GM23338 (cell line): ENCODE data around the gene DNAH6. TPM values are rescaled to one million over a fixed set of nuclear protein-coding genes. Genes with fewer than 3 reads are reported as not detected.

Experiments used
- ATAC-seq: fragments of 200-7000 bp; cut with Tn5 transposase; 3 replicates; pipeline ENCODE4 v1.9.1; 2020
- DNase-seq: peaks from one replicate; pipeline ENCODE4 v3.0.0-alpha.2; 2015; ENCODE audit warnings: low spot score
- H2AFZ ChIP-seq: fragments of 200-600 bp; sonication (generic); 2 replicates; pipeline ENCODE4 v1.8.0; 2016; ENCODE audit warnings: antibody characterized with exemption, mild to moderate bottlenecking, moderate library complexity
- H3F3A ChIP-seq: fragments of 200-600 bp; sonication (generic); replicated peaks from 2 replicates; pipeline ENCODE4 v1.8.0; 2017; ENCODE audit warnings: antibody characterized with exemption, mixed run types, low read depth
- H3K27ac ChIP-seq: fragments of 200-600 bp; sonication (generic); 2 replicates; pipeline ENCODE4 v1.6.1; 2016; ENCODE audit warnings: low read depth
- H3K27me3 ChIP-seq: fragments of 200-600 bp; sonication (generic); 2 replicates; pipeline ENCODE4 v1.8.0; 2016; ENCODE audit warnings: mild to moderate bottlenecking, mixed run types, moderate library complexity; ENCODE audit not compliant: insufficient read depth
- H3K36me3 ChIP-seq: fragments of 200-600 bp; sonication (generic); 2 replicates; pipeline ENCODE4 v1.8.0; 2016; ENCODE audit warnings: mild to moderate bottlenecking; ENCODE audit not compliant: insufficient read depth
- H3K4me1 ChIP-seq: fragments of 200-600 bp; sonication (generic); 2 replicates; pipeline ENCODE4 v1.8.0; 2016; ENCODE audit warnings: mild to moderate bottlenecking, moderate library complexity; ENCODE audit not compliant: insufficient read depth
- H3K4me2 ChIP-seq: fragments of 200-600 bp; sonication (generic); 2 replicates; pipeline ENCODE4 v1.7.1; 2017; ENCODE audit warnings: mixed run types
- H3K4me3 ChIP-seq: fragments of 200-600 bp; sonication (generic); 2 replicates; pipeline ENCODE4 v1.6.1; 2016; ENCODE audit warnings: mixed run types
- H3K79me2 ChIP-seq: fragments of 200-600 bp; sonication (generic); replicated peaks from 2 replicates; pipeline ENCODE4 v1.8.0; 2017; ENCODE audit warnings: mild to moderate bottlenecking; ENCODE audit not compliant: insufficient read depth
- H3K9me2 ChIP-seq: fragments of 200-600 bp; sonication (generic); 2 replicates; pipeline ENCODE4 v1.8.0; 2017; ENCODE audit not compliant: insufficient read depth
- H4K20me1 ChIP-seq: fragments of 200-600 bp; sonication (generic); replicated peaks from 2 replicates; pipeline ENCODE4 v1.8.0; 2017; ENCODE audit warnings: mild to moderate bottlenecking; ENCODE audit not compliant: insufficient read depth
- H3K27ac Mint-ChIP-seq: 2 replicates; pipeline ENCODE4 v1.8.0; 2020; ENCODE audit warnings: inconsistent platforms, mild to moderate bottlenecking, moderate library complexity, mixed read lengths
- H3K27me3 Mint-ChIP-seq: 3 replicates; pipeline ENCODE4 v1.8.0; 2022; ENCODE audit warnings: low read depth, mild to moderate bottlenecking, moderate library complexity, mixed read lengths, inconsistent platforms; ENCODE audit not compliant: insufficient read depth, poor library complexity
- H3K36me3 Mint-ChIP-seq: 3 replicates; pipeline ENCODE4 v1.8.0; 2021; ENCODE audit warnings: low read depth, mild to moderate bottlenecking, inconsistent platforms, moderate library complexity, mixed read lengths
- H3K4me1 Mint-ChIP-seq: 3 replicates; pipeline ENCODE4 v1.8.0; 2020; ENCODE audit warnings: mild to moderate bottlenecking, inconsistent platforms, mixed read lengths
- H3K4me3 Mint-ChIP-seq: 3 replicates; pipeline ENCODE4 v1.8.0; 2021; ENCODE audit warnings: moderate library complexity, mild to moderate bottlenecking, inconsistent platforms, mixed read lengths
- H3K9me3 Mint-ChIP-seq: 3 replicates; pipeline ENCODE4 v1.8.0; 2020; ENCODE audit warnings: moderate library complexity, mild to moderate bottlenecking, inconsistent platforms, mixed read lengths
- CREB1 ChIP-seq: fragments of 250-450 bp; sonication (Bioruptor Pico); IDR thresholded peaks from 2 replicates; pipeline ENCODE4 v1.5.0; 2020; ENCODE audit warnings: low read depth, mild to moderate bottlenecking, moderate library complexity
- CTCF ChIP-seq, 2 experiments: fragments of 200-600 bp in 1 of 2; sonication (generic) in 1 of 2; conservative IDR thresholded peaks; 2 replicates each; pipeline versions ENCODE4 v1.5.1 to v1.6.1; 2016 to 2017; ENCODE audit warnings: antibody characterized with exemption in 2 of 2, low read depth in 2 of 2, mild to moderate bottlenecking in 2 of 2, moderate library complexity in 1 of 2
- EZH2 ChIP-seq: fragments of 200-600 bp; sonication (generic); IDR thresholded peaks from one replicate; pipeline ENCODE4 v1.8.0; 2017; ENCODE audit warnings: antibody characterized with exemption, mild to moderate bottlenecking, low read depth; ENCODE audit not compliant: unreplicated experiment
- EZH2phosphoT487 ChIP-seq: fragments of 200-600 bp; sonication (generic); IDR thresholded peaks from one replicate; pipeline ENCODE4 v1.8.1; 2018; ENCODE audit warnings: antibody characterized with exemption; ENCODE audit not compliant: unreplicated experiment
- JUNB ChIP-seq: IDR thresholded peaks from one replicate; pipeline ENCODE4 v1.6.1; 2016; ENCODE audit warnings: antibody characterized with exemption; ENCODE audit not compliant: unreplicated experiment
- NANOG ChIP-seq: IDR thresholded peaks from 2 replicates; pipeline ENCODE4 v1.6.1; 2016; ENCODE audit warnings: antibody characterized with exemption, borderline replicate concordance
- POLR2AphosphoS5 ChIP-seq: IDR thresholded peaks from 2 replicates; pipeline ENCODE4 v1.6.1; 2016; ENCODE audit warnings: antibody characterized with exemption, low read depth
- STAT1 ChIP-seq: IDR thresholded peaks from one replicate; pipeline ENCODE4 v1.6.1; 2016; ENCODE audit warnings: antibody characterized with exemption; ENCODE audit not compliant: unreplicated experiment
- ZNF331 ChIP-seq: fragments of 250-450 bp; sonication (Bioruptor Pico); IDR thresholded peaks from 2 replicates; pipeline ENCODE4 v1.5.0; 2020; ENCODE audit warnings: low read depth, mild to moderate bottlenecking, moderate library complexity
- polyA plus RNA-seq: library from polyadenylated mRNA; unstranded; fragments of >200 nt; fragmentation: Nextera tagmentation; extraction: Ambion mirVana; gene quantifications from 2 replicates; pipeline ENCODE4 v1.2.1, GENCODE V29; 2016
- total RNA-seq: library from RNA; depleted of rRNA; stranded (reverse); fragments of >200 nt; shearing (Covaris generic); gene quantifications from 2 replicates; pipeline ENCODE4 v1.2.3, GENCODE V29; 2014
- TF ChIP-seq, protein P1 (sequence below): fragments of 250-450 bp; sonication (Bioruptor Pico); IDR thresholded peaks from 2 replicates; pipeline ENCODE4 v1.5.0; 2020; ENCODE audit warnings: mild to moderate bottlenecking, moderate library complexity

The DNAH6 gene
- total and polyA plus RNA-seq, 2 experiments from 2014 or later = 0.27 to 0.31 TPM

DNA sequence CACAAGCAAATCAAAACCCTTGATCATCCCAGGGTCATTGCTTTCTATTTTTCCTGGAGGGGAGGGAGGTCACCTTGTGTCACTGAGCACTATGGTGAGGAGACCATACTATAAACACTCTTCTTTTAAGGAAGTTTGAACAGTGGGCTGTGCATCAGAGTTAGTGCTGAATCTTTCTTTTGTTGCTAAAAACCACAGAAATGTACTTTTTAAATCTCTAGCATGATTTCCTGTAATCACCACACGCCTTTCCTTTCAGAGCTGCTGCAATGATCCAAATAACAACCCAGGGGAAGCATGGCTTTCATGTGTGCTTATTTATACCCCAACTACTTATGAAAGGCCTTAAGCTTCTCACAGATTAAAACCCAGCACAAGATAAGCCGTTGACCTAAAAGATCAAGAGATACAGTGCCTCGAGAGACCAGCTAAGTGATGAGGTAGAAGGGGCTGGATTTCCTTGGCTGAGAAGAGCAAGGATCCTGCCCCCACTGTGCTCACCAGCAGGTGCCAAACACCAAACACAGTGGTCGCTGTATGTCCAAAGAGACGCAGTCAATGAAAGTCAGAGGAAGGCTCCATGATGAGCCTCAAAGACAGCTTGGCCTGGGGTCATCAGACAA, 329.9 kb downstream of the DNAH6 start:
- no peak for ATAC-seq
- Histone ChIP-seq H3K4me3 (no peak overlapping the region), H3K27me3 (no peaks in the 10 kb centered on the region), H3K79me2 (no peaks in the 10 kb centered on the region), H3F3A (no peaks in the 10 kb centered on the region), H4K20me1 (no peaks in the 10 kb centered on the region; the same call in 1 of the 2 replicates), H2AFZ (no peak overlapping the region), H3K9me2 (peaks cover 22% of the 10 kb centered on the region), H3K27ac (no peak overlapping the region), H3K4me2 (no peak overlapping the region), H3K36me3 (no peaks in the 10 kb centered on the region), H3K4me1 (no peaks in the 10 kb centered on the region)
- DNase-seq = no peak
- peaks cover 4% of the 10 kb centered on the region for H3K27me3 Mint-ChIP-seq
- H3K4me3 Mint-ChIP-seq = no peak overlapping the region
- no peak overlapping the region for H3K27ac Mint-ChIP-seq
- no peaks in the 10 kb centered on the region for H3K4me1 Mint-ChIP-seq
- H3K36me3 Mint-ChIP-seq = no peaks in the 10 kb centered on the region
- no peak for TF ChIP-seq CREB1 (CRISPR knock-in tag)
- TF ChIP-seq CTCF (conservative IDR thresholded peaks at IDR 0.05; ENCODE audit: low read depth in 2 of 2) = no peak
- TF ChIP-seq EZH2 = no peak
- no peaks in the 10 kb centered on the region for H3K9me3 Mint-ChIP-seq

- H3K27me3 Mint-ChIP-seq = peaks cover 4% of the 10 kb centered on the region
- H4K20me1 ChIP-seq = no peaks in the 10 kb centered on the region; the same call in 1 of the 2 replicates
- H3K4me1 ChIP-seq = no peaks in the 10 kb centered on the region
- ATAC-seq = no peak
- no peak overlapping the region for H2AFZ ChIP-seq
- H3K79me2 ChIP-seq = no peaks in the 10 kb centered on the region
- no peak overlapping the region for H3K27ac Mint-ChIP-seq
- no peak overlapping the region for H3K4me3 Mint-ChIP-seq
- H3K36me3 Mint-ChIP-seq = no peaks in the 10 kb centered on the region
- no peak overlapping the region for H3K4me3 ChIP-seq
- peaks cover 24% of the 10 kb centered on the region for H3K9me2 ChIP-seq
- H3K4me2 ChIP-seq = no peak overlapping the region
- no peak for DNase-seq
- H3F3A ChIP-seq = no peaks in the 10 kb centered on the region
- H3K27ac ChIP-seq = no peak overlapping the region
- H3K9me3 Mint-ChIP-seq = no peaks in the 10 kb centered on the region
- no peaks in the 10 kb centered on the region for H3K27me3 ChIP-seq
- H3K4me1 Mint-ChIP-seq = no peaks in the 10 kb centered on the region; the same call in 2 of the 3 replicates
- no peaks in the 10 kb centered on the region for H3K36me3 ChIP-seq
- TF ChIP-seq, protein P1, sequence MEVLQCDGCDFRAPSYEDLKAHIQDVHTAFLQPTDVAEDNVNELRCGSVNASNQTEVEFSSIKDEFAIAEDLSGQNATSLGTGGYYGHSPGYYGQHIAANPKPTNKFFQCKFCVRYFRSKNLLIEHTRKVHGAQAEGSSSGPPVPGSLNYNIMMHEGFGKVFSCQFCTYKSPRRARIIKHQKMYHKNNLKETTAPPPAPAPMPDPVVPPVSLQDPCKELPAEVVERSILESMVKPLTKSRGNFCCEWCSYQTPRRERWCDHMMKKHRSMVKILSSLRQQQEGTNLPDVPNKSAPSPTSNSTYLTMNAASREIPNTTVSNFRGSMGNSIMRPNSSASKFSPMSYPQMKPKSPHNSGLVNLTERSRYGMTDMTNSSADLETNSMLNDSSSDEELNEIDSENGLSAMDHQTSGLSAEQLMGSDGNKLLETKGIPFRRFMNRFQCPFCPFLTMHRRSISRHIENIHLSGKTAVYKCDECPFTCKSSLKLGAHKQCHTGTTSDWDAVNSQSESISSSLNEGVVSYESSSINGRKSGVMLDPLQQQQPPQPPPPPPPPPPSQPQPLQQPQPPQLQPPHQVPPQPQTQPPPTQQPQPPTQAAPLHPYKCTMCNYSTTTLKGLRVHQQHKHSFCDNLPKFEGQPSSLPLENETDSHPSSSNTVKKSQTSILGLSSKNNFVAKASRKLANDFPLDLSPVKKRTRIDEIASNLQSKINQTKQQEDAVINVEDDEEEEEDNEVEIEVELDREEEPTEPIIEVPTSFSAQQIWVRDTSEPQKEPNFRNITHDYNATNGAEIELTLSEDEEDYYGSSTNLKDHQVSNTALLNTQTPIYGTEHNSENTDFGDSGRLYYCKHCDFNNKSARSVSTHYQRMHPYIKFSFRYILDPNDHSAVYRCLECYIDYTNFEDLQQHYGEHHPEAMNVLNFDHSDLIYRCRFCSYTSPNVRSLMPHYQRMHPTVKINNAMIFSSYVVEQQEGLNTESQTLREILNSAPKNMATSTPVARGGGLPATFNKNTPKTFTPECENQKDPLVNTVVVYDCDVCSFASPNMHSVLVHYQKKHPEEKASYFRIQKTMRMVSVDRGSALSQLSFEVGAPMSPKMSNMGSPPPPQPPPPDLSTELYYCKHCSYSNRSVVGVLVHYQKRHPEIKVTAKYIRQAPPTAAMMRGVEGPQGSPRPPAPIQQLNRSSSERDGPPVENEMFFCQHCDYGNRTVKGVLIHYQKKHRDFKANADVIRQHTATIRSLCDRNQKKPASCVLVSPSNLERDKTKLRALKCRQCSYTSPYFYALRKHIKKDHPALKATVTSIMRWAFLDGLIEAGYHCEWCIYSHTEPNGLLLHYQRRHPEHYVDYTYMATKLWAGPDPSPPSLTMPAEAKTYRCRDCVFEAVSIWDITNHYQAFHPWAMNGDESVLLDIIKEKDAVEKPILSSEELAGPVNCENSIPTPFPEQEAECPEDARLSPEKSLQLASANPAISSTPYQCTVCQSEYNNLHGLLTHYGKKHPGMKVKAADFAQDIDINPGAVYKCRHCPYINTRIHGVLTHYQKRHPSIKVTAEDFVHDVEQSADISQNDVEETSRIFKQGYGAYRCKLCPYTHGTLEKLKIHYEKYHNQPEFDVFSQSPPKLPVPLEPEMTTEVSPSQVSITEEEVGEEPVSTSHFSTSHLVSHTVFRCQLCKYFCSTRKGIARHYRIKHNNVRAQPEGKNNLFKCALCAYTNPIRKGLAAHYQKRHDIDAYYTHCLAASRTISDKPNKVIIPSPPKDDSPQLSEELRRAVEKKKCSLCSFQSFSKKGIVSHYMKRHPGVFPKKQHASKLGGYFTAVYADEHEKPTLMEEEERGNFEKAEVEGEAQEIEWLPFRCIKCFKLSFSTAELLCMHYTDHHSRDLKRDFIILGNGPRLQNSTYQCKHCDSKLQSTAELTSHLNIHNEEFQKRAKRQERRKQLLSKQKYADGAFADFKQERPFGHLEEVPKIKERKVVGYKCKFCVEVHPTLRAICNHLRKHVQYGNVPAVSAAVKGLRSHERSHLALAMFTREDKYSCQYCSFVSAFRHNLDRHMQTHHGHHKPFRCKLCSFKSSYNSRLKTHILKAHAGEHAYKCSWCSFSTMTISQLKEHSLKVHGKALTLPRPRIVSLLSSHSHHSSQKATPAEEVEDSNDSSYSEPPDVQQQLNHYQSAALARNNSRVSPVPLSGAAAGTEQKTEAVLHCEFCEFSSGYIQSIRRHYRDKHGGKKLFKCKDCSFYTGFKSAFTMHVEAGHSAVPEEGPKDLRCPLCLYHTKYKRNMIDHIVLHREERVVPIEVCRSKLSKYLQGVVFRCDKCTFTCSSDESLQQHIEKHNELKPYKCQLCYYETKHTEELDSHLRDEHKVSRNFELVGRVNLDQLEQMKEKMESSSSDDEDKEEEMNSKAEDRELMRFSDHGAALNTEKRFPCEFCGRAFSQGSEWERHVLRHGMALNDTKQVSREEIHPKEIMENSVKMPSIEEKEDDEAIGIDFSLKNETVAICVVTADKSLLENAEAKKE (CRISPR knock-in tag) = no peak
- no peak for TF ChIP-seq NANOG
- TF ChIP-seq STAT1 = no peak
- TF ChIP-seq JUNB = no peak
- TF ChIP-seq ZNF331 (CRISPR knock-in tag) = no peak
- no peak for TF ChIP-seq POLR2AphosphoS5
- no peak for TF ChIP-seq CTCF (conservative IDR thresholded peaks at IDR 0.05; ENCODE audit: low read depth in 2 of 2)
- no peak for TF ChIP-seq EZH2phosphoT487
Observed at GRCh38 chr2:84846741-84847142, 330.4 kb downstream of the DNAH6 start.
